GM19452 (cell line): ENCODE measurements around the gene DMRTC2.

Experiments used
- ATAC-seq: cut with Tn5 transposase; IDR thresholded peaks from one replicate; pipeline ENCODE4 v1.9.1; 2021; ENCODE audit not compliant: unreplicated experiment

The DMRTC2 gene

DNA sequence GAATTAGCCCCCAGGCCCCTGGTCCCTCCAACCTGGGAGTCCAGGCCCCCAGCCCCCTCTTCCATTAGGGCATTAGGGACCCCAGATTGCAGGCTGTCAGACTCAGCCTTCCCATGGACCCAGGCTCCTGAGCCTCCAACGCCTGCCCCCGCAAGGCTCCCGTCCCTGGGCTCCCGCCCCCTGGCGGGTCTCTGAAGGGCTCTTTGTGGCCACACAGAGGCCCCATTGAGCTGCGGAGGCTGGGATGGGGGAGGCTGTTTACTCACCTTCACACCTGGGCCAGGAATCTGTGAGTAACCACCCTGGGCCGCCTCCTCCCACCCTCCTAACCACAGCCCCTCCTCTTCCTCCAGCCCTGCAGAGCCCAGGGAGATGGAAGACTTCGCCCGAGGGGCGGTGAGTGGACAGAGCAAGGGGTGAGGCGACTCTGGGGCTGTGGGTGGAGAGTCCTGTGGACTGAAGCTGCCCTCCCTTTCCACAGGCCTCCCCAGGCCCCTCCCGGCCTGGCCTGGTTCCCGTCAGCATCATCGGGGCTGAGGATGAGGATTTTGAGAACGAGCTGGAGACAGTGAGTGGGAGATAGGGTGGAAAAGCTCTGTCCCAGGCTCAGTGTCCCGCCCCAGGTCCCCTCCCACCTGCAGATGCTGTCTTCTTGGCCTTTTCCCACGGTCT, 43.0 kb downstream of the DMRTC2 start:
- ATAC-seq = no peak

GRCh38 chr19:41888926-41889325, 44.1 kb downstream of the DMRTC2 start:
- no peak for ATAC-seq

GRCh38 chr19:41889896-41890295, 45.1 kb downstream of the DMRTC2 start:
- no peak for ATAC-seq

DNA sequence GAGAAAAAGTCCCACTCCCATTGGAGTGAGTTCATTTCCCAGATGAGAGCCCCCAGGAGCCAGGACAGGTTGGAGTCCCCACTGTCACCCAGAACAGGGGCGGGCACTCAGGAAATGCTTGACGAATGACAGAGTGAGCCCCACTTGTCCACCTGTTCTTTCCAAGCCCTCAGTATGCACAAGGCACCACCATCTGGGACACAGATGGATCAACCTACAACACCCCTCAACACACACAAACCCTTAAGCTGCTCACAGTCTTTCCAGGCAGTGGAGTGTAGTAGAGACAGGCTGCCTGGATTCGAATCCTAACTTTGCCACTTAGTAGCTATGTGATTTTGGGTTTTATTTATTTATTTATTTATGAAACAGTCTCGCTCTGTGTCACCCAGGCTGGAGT, 46.1 kb downstream of the DMRTC2 start:
- ATAC-seq = no peak

GRCh38 chr19:41892173-41892902, 47.5 kb downstream of the DMRTC2 start:
- no peak for ATAC-seq

GRCh38 chr19:41893899-41894298, 49.1 kb downstream of the DMRTC2 start:
- no peak for ATAC-seq

DNA sequence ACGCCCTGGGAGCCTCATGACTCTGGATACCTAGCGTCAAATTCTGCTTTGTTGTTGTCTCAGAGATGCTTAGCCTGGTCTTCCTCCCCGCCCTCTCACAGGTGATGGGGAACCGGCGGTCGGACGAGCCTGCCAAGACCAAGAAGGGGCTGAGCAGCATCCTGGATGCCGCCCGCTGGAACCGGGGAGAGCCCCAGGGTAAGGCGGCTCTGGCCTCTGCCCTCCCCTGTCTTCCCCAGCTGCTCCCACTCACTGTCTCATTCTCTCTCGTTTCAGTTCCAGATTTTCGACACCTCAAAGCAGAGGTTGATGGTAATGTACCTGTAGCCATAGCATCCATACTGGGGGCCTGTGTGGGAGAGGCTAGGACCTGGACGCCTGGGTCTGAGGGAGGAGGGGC, 49.5 kb downstream of the DMRTC2 start:
- ATAC-seq = no peak

- no peak for ATAC-seq
Measured at GRCh38 chr19:41895745-41896580, 51.1 kb downstream of the DMRTC2 start.

DNA sequence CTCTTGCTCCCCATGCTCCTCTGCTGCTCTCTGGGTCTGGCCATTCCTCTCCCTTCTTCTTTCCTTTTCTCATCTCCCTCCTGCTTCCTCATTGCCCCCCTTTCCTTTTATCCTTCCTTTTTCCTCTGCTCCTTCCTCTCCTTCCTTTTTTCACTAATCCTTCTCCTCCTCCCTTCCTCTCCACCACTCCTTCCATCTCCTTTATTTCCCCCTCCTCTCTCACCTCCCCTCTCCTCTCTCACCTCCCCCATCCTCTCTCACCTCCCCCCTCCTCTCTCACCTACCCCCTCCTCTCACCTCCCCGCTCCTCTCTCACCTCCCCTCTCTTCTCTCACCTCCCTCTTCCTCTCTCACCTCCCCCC, 51.7 kb downstream of the DMRTC2 start:
- ATAC-seq = no peak

- no peak for ATAC-seq
Measured at GRCh38 chr19:41897181-41897580, 52.3 kb downstream of the DMRTC2 start.

DNA sequence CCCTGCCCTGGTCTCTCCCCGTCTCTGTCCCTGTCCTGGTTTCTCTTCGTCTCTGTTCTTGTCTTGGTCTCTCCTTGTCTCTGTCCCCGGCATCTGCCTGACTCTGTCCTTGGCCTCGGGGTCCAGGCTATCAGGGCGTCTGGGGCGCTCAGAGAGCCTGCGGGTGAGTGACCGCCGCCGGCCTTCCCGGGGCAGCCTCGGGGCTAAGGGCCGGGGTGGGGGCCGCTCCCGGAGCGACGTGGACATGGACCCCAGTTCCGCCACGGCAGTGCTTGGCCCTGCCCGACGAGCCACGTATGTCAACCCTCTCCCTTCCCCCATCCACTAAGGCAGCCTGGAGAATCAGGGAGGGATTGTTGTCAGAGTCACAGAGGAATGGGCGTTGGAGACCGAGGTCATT, 53.0 kb downstream of the DMRTC2 start:
- ATAC-seq = no peak

DNA sequence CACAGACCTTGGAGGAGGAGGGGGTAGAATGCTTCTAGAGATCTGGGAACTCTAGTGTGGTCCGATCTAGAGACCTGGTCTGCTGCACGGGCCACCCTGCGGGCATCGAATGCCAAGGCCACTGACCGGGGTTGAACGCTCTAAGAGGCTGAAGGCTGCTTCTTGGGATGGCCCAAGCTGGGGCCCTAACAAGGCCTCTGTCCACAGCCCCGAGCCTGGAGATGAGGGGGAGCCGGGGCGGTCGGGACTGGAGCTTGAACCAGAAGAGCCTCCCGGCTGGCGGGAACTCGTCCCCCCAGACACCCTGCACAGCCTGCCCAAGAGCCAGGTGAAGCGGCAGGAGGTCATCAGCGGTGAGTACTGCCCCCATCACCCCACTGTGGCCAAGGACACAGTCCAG, 53.4 kb downstream of the DMRTC2 start:
- no peak for ATAC-seq
